H9 (cell line): ENCODE measurements around the gene MAPK4. TPM values are rescaled to one million over a fixed set of nuclear protein-coding genes. Genes with fewer than 3 reads are reported as not detected.

Experiments
- DNase-seq: peaks from one replicate; pipeline ENCODE4 v3.0.0-alpha.2; 2017
- H2AFZ ChIP-seq: one replicate; pipeline ENCODE4 v1.6.1; 2013; ENCODE audit warnings: mild to moderate bottlenecking, low read length, control low read depth, moderate library complexity
- H2AK5ac ChIP-seq: 2 replicates; pipeline ENCODE4 v1.6.1; 2013; ENCODE audit warnings: low read length, control low read depth, mixed read lengths; ENCODE audit not compliant: insufficient read length
- H2BK120ac ChIP-seq: one replicate; pipeline ENCODE4 v1.6.1; 2013; ENCODE audit warnings: low read depth, mild to moderate bottlenecking, low read length, control low read depth, inconsistent platforms; ENCODE audit not compliant: poor library complexity, severe bottlenecking
- H2BK12ac ChIP-seq: 2 replicates; pipeline ENCODE4 v1.6.1; 2013; ENCODE audit warnings: low read length, control low read depth, mixed read lengths, low read depth; ENCODE audit not compliant: insufficient read length
- H2BK15ac ChIP-seq: 2 replicates; pipeline ENCODE4 v1.6.1; 2013; ENCODE audit warnings: low read depth, low read length, control low read depth
- H2BK20ac ChIP-seq: one replicate; pipeline ENCODE4 v1.6.1; 2013; ENCODE audit warnings: low read depth, mild to moderate bottlenecking, low read length, control low read depth, inconsistent platforms; ENCODE audit not compliant: poor library complexity, severe bottlenecking
- H2BK5ac ChIP-seq: 2 replicates; pipeline ENCODE4 v1.6.1; 2013; ENCODE audit warnings: low read length, control low read depth, mixed read lengths; ENCODE audit not compliant: insufficient read length
- H3K14ac ChIP-seq: 2 replicates; pipeline ENCODE4 v1.6.1; 2013; ENCODE audit warnings: low read length, control low read depth; ENCODE audit not compliant: insufficient read depth
- H3K18ac ChIP-seq: 2 replicates; pipeline ENCODE4 v1.6.1; 2013; ENCODE audit warnings: low read depth, mild to moderate bottlenecking, mixed read lengths, low read length, control low read depth; ENCODE audit not compliant: insufficient read length
- H3K23ac ChIP-seq: 2 replicates; pipeline ENCODE4 v1.6.1; 2013; ENCODE audit warnings: low read length, control low read depth, mixed read lengths, low read depth; ENCODE audit not compliant: insufficient read length
- H3K23me2 ChIP-seq: 2 replicates; pipeline ENCODE4 v1.6.1; 2013; ENCODE audit warnings: low read depth, mild to moderate bottlenecking, mixed read lengths, low read length, control low read depth; ENCODE audit not compliant: insufficient read length, poor library complexity, severe bottlenecking
- H3K27ac ChIP-seq: 2 replicates; pipeline ENCODE4 v1.5.1; 2013; ENCODE audit warnings: low read length, control low read depth, mixed read lengths, low read depth; ENCODE audit not compliant: insufficient read length
- H3K27me3 ChIP-seq: 2 replicates; pipeline ENCODE4 v1.6.1; 2013; ENCODE audit warnings: low read length, control low read depth, inconsistent platforms; ENCODE audit not compliant: insufficient read depth
- H3K4ac ChIP-seq: 2 replicates; pipeline ENCODE4 v1.6.1; 2013; ENCODE audit warnings: low read depth, mild to moderate bottlenecking, control low read depth, inconsistent platforms, low read length, moderate library complexity
- H3K4me1 ChIP-seq: 2 replicates; pipeline ENCODE4 v1.6.1; 2013; ENCODE audit warnings: low read length, control low read depth, inconsistent platforms; ENCODE audit not compliant: insufficient read depth
- H3K4me2 ChIP-seq: 2 replicates; pipeline ENCODE4 v1.6.1; 2013; ENCODE audit warnings: low read length, control low read depth, mixed read lengths; ENCODE audit not compliant: insufficient read length, insufficient read depth
- H3K56ac ChIP-seq: 2 replicates; pipeline ENCODE4 v1.6.1; 2013; ENCODE audit warnings: low read depth, mild to moderate bottlenecking, mixed read lengths, low read length, control low read depth; ENCODE audit not compliant: insufficient read length
- H3K79me1 ChIP-seq: 2 replicates; pipeline ENCODE4 v1.6.1; 2013; ENCODE audit warnings: low read depth, mild to moderate bottlenecking, moderate library complexity, low read length, control low read depth, inconsistent platforms; ENCODE audit not compliant: insufficient read depth, poor library complexity, severe bottlenecking
- H3K79me2 ChIP-seq: 2 replicates; pipeline ENCODE4 v1.6.1; 2013; ENCODE audit warnings: low read length, control low read depth, inconsistent platforms; ENCODE audit not compliant: insufficient read depth
- H3K9ac ChIP-seq: 2 replicates; pipeline ENCODE4 v1.6.1; 2013; ENCODE audit warnings: low read length, control low read depth, mixed read lengths; ENCODE audit not compliant: insufficient read length; ENCODE audit errors: extremely low read depth
- H3K9me3 ChIP-seq: one replicate; pipeline ENCODE4 v1.6.1; 2013; ENCODE audit warnings: low read depth, low read length, inconsistent platforms; ENCODE audit not compliant: control insufficient read depth
- H3T11ph ChIP-seq: one replicate; pipeline ENCODE4 v1.6.1; 2013; ENCODE audit warnings: mild to moderate bottlenecking, low read length, control low read depth, inconsistent platforms
- H4K20me1 ChIP-seq: one replicate; pipeline ENCODE4 v1.6.1; 2013; ENCODE audit not compliant: control insufficient read depth, insufficient read length, insufficient read depth
- H4K5ac ChIP-seq: 2 replicates; pipeline ENCODE4 v1.6.1; 2013; ENCODE audit warnings: low read depth, mild to moderate bottlenecking, mixed read lengths, low read length, control low read depth; ENCODE audit not compliant: insufficient read length
- H4K8ac ChIP-seq: replicated peaks from 2 replicates; pipeline ENCODE4 v1.6.1; 2013; ENCODE audit warnings: low read length, control low read depth, mixed read lengths, low read depth; ENCODE audit not compliant: insufficient read length
- H4K91ac ChIP-seq: 2 replicates; pipeline ENCODE4 v1.6.1; 2013; ENCODE audit warnings: low read depth, mild to moderate bottlenecking, moderate library complexity, mixed read lengths, low read length, control low read depth; ENCODE audit not compliant: insufficient read length
- H3K27ac Mint-ChIP-seq, 3 experiments: 2 replicates in 2 of 3; 3 replicates in 1 of 3; pipeline ENCODE4 v1.8.0; 2020 to 2021; ENCODE audit warnings: mixed read lengths in 3 of 3, mild to moderate bottlenecking in 1 of 3, moderate library complexity in 1 of 3
- H3K27me3 Mint-ChIP-seq: 2 replicates; pipeline ENCODE4 v1.8.0; 2021; ENCODE audit warnings: low read depth, mild to moderate bottlenecking, moderate library complexity, mixed read lengths
- H3K36me3 Mint-ChIP-seq, 3 experiments: 2 replicates in 2 of 3; 3 replicates in 1 of 3; pipeline ENCODE4 v1.8.0; 2020 to 2021; ENCODE audit warnings: low read depth in 3 of 3, mixed read lengths in 3 of 3; ENCODE audit not compliant: insufficient read depth in 1 of 3
- H3K4me1 Mint-ChIP-seq, 2 experiments: 2 replicates each; pipeline ENCODE4 v1.8.0; 2020; ENCODE audit warnings: mixed read lengths in 2 of 2
- H3K4me3 Mint-ChIP-seq, 2 experiments: 2 replicates in 1 of 2; 3 replicates in 1 of 2; pipeline ENCODE4 v1.8.0; 2020 to 2021; ENCODE audit warnings: mild to moderate bottlenecking in 2 of 2, mixed read lengths in 2 of 2, moderate library complexity in 1 of 2
- H3K9me3 Mint-ChIP-seq, 2 experiments: 2 replicates in 1 of 2; 3 replicates in 1 of 2; pipeline ENCODE4 v1.8.0; 2020; ENCODE audit warnings: mild to moderate bottlenecking in 2 of 2, mixed read lengths in 2 of 2, moderate library complexity in 1 of 2
- WGBS: extraction: QIAGEN DNeasy Blood & Tissue Kit; methylation state at CpG from one replicate; pipeline ENCODE4 v1.1.7; 2013; ENCODE audit warnings: missing lambda C conversion rate, low lambda C conversion rate, mixed read lengths; ENCODE audit not compliant: insufficient read length; ENCODE audit errors: extremely low coverage; 5-methylcytosine and 5-hydroxymethylcytosine counted together
- total RNA-seq: library from RNA; stranded (reverse); gene quantifications from 2 replicates; pipeline ENCODE4 v1.2.1, GENCODE V29; 2021
- TF ChIP-seq, protein P1 (sequence below): fragments of 200-600 bp; sonication (generic); conservative IDR thresholded peaks from 3 replicates; pipeline ENCODE4 v1.8.0; 2021; ENCODE audit warnings: antibody characterized with exemption, mild to moderate bottlenecking

Gene MAPK4
- total RNA-seq, 1 experiment from 2014 or later: 1.6 TPM

- DNase-seq: no peak
- Mint-ChIP-seq H3K9me3 (peaks cover 4 to 6% of the 10 kb centered on the region in 2 experiments), H3K36me3 (peaks cover 5 to 12% (median 5%) of the 10 kb centered on the region in 3 experiments; a peak in 4 of 7 replicates), H3K4me1 (peaks cover 36 to 38% of the 10 kb centered on the region in 2 experiments), H3K27me3 (peaks cover 15% of the 10 kb centered on the region), H3K4me3 (no peak overlapping the region), H3K27ac (no peak overlapping the region)
- H3K79me2 ChIP-seq: no peaks in the 10 kb centered on the region
- no peak overlapping the region for H4K5ac ChIP-seq
- no peaks in the 10 kb centered on the region for H4K20me1 ChIP-seq
- H2AFZ ChIP-seq: no peak overlapping the region
- WGBS: no CpG with 5 or more reads among the region's 4 CpGs
- H3K56ac ChIP-seq: no peak overlapping the region
- H3K27ac ChIP-seq: no peak overlapping the region
- no peak overlapping the region for H3K4me2 ChIP-seq
- TF ChIP-seq, protein P1, sequence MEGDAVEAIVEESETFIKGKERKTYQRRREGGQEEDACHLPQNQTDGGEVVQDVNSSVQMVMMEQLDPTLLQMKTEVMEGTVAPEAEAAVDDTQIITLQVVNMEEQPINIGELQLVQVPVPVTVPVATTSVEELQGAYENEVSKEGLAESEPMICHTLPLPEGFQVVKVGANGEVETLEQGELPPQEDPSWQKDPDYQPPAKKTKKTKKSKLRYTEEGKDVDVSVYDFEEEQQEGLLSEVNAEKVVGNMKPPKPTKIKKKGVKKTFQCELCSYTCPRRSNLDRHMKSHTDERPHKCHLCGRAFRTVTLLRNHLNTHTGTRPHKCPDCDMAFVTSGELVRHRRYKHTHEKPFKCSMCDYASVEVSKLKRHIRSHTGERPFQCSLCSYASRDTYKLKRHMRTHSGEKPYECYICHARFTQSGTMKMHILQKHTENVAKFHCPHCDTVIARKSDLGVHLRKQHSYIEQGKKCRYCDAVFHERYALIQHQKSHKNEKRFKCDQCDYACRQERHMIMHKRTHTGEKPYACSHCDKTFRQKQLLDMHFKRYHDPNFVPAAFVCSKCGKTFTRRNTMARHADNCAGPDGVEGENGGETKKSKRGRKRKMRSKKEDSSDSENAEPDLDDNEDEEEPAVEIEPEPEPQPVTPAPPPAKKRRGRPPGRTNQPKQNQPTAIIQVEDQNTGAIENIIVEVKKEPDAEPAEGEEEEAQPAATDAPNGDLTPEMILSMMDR: no peak
- H3K18ac ChIP-seq: no peak overlapping the region
- no peak overlapping the region for H3K14ac ChIP-seq
- no peak overlapping the region for H2AK5ac ChIP-seq
- H4K91ac ChIP-seq: no peak overlapping the region
- no peaks in the 10 kb centered on the region for H3K23me2 ChIP-seq
- no peak overlapping the region for H3K9ac ChIP-seq
- H4K8ac ChIP-seq: no peak overlapping the region
- peaks cover 8% of the 10 kb centered on the region; the same call in 1 of the 2 replicates for H3K4me1 ChIP-seq
- no peaks in the 10 kb centered on the region for H3K79me1 ChIP-seq
- H2BK12ac ChIP-seq: no peak overlapping the region
- no peak overlapping the region for H3K4ac ChIP-seq
- H2BK20ac ChIP-seq: no peak overlapping the region
- no peak overlapping the region for H2BK120ac ChIP-seq
- no peaks in the 10 kb centered on the region for H3K27me3 ChIP-seq
- no peak overlapping the region for H2BK5ac ChIP-seq
- no peak overlapping the region for H3T11ph ChIP-seq
- no peak overlapping the region for H2BK15ac ChIP-seq
- H3K23ac ChIP-seq: no peak overlapping the region
- H3K9me3 ChIP-seq: no peaks in the 10 kb centered on the region
These were observed 190.1 kb downstream of the MAPK4 start for GRCh38 chr18:50749945-50750344.
